H9 (cell line): ENCODE data around the gene IRF7. TPM values are rescaled to one million over a fixed set of nuclear protein-coding genes. Genes with fewer than 3 reads are reported as not detected.
A peak's percentile ranks its signal among the peaks of the same experiment; 100 is the strongest.

Experiments used
- DNase-seq: peaks from one replicate; pipeline ENCODE4 v3.0.0-alpha.2; 2017
- H2AFZ ChIP-seq: one replicate; pipeline ENCODE4 v1.6.1; 2013; ENCODE audit warnings: mild to moderate bottlenecking, low read length, control low read depth, moderate library complexity
- H2AK5ac ChIP-seq: 2 replicates; pipeline ENCODE4 v1.6.1; 2013; ENCODE audit warnings: low read length, control low read depth, mixed read lengths; ENCODE audit not compliant: insufficient read length
- H2BK120ac ChIP-seq: one replicate; pipeline ENCODE4 v1.6.1; 2013; ENCODE audit warnings: low read depth, mild to moderate bottlenecking, low read length, control low read depth, inconsistent platforms; ENCODE audit not compliant: poor library complexity, severe bottlenecking
- H2BK12ac ChIP-seq: 2 replicates; pipeline ENCODE4 v1.6.1; 2013; ENCODE audit warnings: low read length, control low read depth, mixed read lengths, low read depth; ENCODE audit not compliant: insufficient read length
- H2BK15ac ChIP-seq: 2 replicates; pipeline ENCODE4 v1.6.1; 2013; ENCODE audit warnings: low read depth, low read length, control low read depth
- H2BK20ac ChIP-seq: one replicate; pipeline ENCODE4 v1.6.1; 2013; ENCODE audit warnings: low read depth, mild to moderate bottlenecking, low read length, control low read depth, inconsistent platforms; ENCODE audit not compliant: poor library complexity, severe bottlenecking
- H2BK5ac ChIP-seq: 2 replicates; pipeline ENCODE4 v1.6.1; 2013; ENCODE audit warnings: low read length, control low read depth, mixed read lengths; ENCODE audit not compliant: insufficient read length
- H3K14ac ChIP-seq: 2 replicates; pipeline ENCODE4 v1.6.1; 2013; ENCODE audit warnings: low read length, control low read depth; ENCODE audit not compliant: insufficient read depth
- H3K18ac ChIP-seq: 2 replicates; pipeline ENCODE4 v1.6.1; 2013; ENCODE audit warnings: low read depth, mild to moderate bottlenecking, mixed read lengths, low read length, control low read depth; ENCODE audit not compliant: insufficient read length
- H3K23ac ChIP-seq: 2 replicates; pipeline ENCODE4 v1.6.1; 2013; ENCODE audit warnings: low read length, control low read depth, mixed read lengths, low read depth; ENCODE audit not compliant: insufficient read length
- H3K23me2 ChIP-seq: 2 replicates; pipeline ENCODE4 v1.6.1; 2013; ENCODE audit warnings: low read depth, mild to moderate bottlenecking, mixed read lengths, low read length, control low read depth; ENCODE audit not compliant: insufficient read length, poor library complexity, severe bottlenecking
- H3K27ac ChIP-seq: 2 replicates; pipeline ENCODE4 v1.5.1; 2013; ENCODE audit warnings: low read length, control low read depth, mixed read lengths, low read depth; ENCODE audit not compliant: insufficient read length
- H3K27me3 ChIP-seq: 2 replicates; pipeline ENCODE4 v1.6.1; 2013; ENCODE audit warnings: low read length, control low read depth, inconsistent platforms; ENCODE audit not compliant: insufficient read depth
- H3K4ac ChIP-seq: 2 replicates; pipeline ENCODE4 v1.6.1; 2013; ENCODE audit warnings: low read depth, mild to moderate bottlenecking, control low read depth, inconsistent platforms, low read length, moderate library complexity
- H3K4me1 ChIP-seq: 2 replicates; pipeline ENCODE4 v1.6.1; 2013; ENCODE audit warnings: low read length, control low read depth, inconsistent platforms; ENCODE audit not compliant: insufficient read depth
- H3K4me2 ChIP-seq: 2 replicates; pipeline ENCODE4 v1.6.1; 2013; ENCODE audit warnings: low read length, control low read depth, mixed read lengths; ENCODE audit not compliant: insufficient read length, insufficient read depth
- H3K56ac ChIP-seq: 2 replicates; pipeline ENCODE4 v1.6.1; 2013; ENCODE audit warnings: low read depth, mild to moderate bottlenecking, mixed read lengths, low read length, control low read depth; ENCODE audit not compliant: insufficient read length
- H3K79me1 ChIP-seq: 2 replicates; pipeline ENCODE4 v1.6.1; 2013; ENCODE audit warnings: low read depth, mild to moderate bottlenecking, moderate library complexity, low read length, control low read depth, inconsistent platforms; ENCODE audit not compliant: insufficient read depth, poor library complexity, severe bottlenecking
- H3K79me2 ChIP-seq: 2 replicates; pipeline ENCODE4 v1.6.1; 2013; ENCODE audit warnings: low read length, control low read depth, inconsistent platforms; ENCODE audit not compliant: insufficient read depth
- H3K9ac ChIP-seq: 2 replicates; pipeline ENCODE4 v1.6.1; 2013; ENCODE audit warnings: low read length, control low read depth, mixed read lengths; ENCODE audit not compliant: insufficient read length; ENCODE audit errors: extremely low read depth
- H3K9me3 ChIP-seq: one replicate; pipeline ENCODE4 v1.6.1; 2013; ENCODE audit warnings: low read depth, low read length, inconsistent platforms; ENCODE audit not compliant: control insufficient read depth
- H3T11ph ChIP-seq: one replicate; pipeline ENCODE4 v1.6.1; 2013; ENCODE audit warnings: mild to moderate bottlenecking, low read length, control low read depth, inconsistent platforms
- H4K20me1 ChIP-seq: one replicate; pipeline ENCODE4 v1.6.1; 2013; ENCODE audit not compliant: control insufficient read depth, insufficient read length, insufficient read depth
- H4K5ac ChIP-seq: 2 replicates; pipeline ENCODE4 v1.6.1; 2013; ENCODE audit warnings: low read depth, mild to moderate bottlenecking, mixed read lengths, low read length, control low read depth; ENCODE audit not compliant: insufficient read length
- H4K8ac ChIP-seq: replicated peaks from 2 replicates; pipeline ENCODE4 v1.6.1; 2013; ENCODE audit warnings: low read length, control low read depth, mixed read lengths, low read depth; ENCODE audit not compliant: insufficient read length
- H4K91ac ChIP-seq: 2 replicates; pipeline ENCODE4 v1.6.1; 2013; ENCODE audit warnings: low read depth, mild to moderate bottlenecking, moderate library complexity, mixed read lengths, low read length, control low read depth; ENCODE audit not compliant: insufficient read length
- H3K27ac Mint-ChIP-seq, 3 experiments: 2 replicates in 2 of 3; 3 replicates in 1 of 3; pipeline ENCODE4 v1.8.0; 2020 to 2021; ENCODE audit warnings: mixed read lengths in 3 of 3, mild to moderate bottlenecking in 1 of 3, moderate library complexity in 1 of 3
- H3K27me3 Mint-ChIP-seq: 2 replicates; pipeline ENCODE4 v1.8.0; 2021; ENCODE audit warnings: low read depth, mild to moderate bottlenecking, moderate library complexity, mixed read lengths
- H3K36me3 Mint-ChIP-seq, 3 experiments: 2 replicates in 2 of 3; 3 replicates in 1 of 3; pipeline ENCODE4 v1.8.0; 2020 to 2021; ENCODE audit warnings: low read depth in 3 of 3, mixed read lengths in 3 of 3; ENCODE audit not compliant: insufficient read depth in 1 of 3
- H3K4me1 Mint-ChIP-seq, 2 experiments: 2 replicates each; pipeline ENCODE4 v1.8.0; 2020; ENCODE audit warnings: mixed read lengths in 2 of 2
- H3K4me3 Mint-ChIP-seq, 2 experiments: 2 replicates in 1 of 2; 3 replicates in 1 of 2; pipeline ENCODE4 v1.8.0; 2020 to 2021; ENCODE audit warnings: mild to moderate bottlenecking in 2 of 2, mixed read lengths in 2 of 2, moderate library complexity in 1 of 2
- H3K9me3 Mint-ChIP-seq, 2 experiments: 2 replicates in 1 of 2; 3 replicates in 1 of 2; pipeline ENCODE4 v1.8.0; 2020; ENCODE audit warnings: mild to moderate bottlenecking in 2 of 2, mixed read lengths in 2 of 2, moderate library complexity in 1 of 2
- CTCF ChIP-seq: fragments of 200-600 bp; sonication (generic); conservative IDR thresholded peaks from 3 replicates; pipeline ENCODE4 v1.8.0; 2021; ENCODE audit warnings: antibody characterized with exemption, mild to moderate bottlenecking
- WGBS: extraction: QIAGEN DNeasy Blood & Tissue Kit; methylation state at CpG from one replicate; pipeline ENCODE4 v1.1.7; 2013; ENCODE audit warnings: missing lambda C conversion rate, low lambda C conversion rate, mixed read lengths; ENCODE audit not compliant: insufficient read length; ENCODE audit errors: extremely low coverage; 5-methylcytosine and 5-hydroxymethylcytosine counted together
- total RNA-seq: library from RNA; stranded (reverse); gene quantifications from 2 replicates; pipeline ENCODE4 v1.2.1, GENCODE V29; 2021

IRF7 gene
- total RNA-seq, 1 experiment from 2014 or later, result 9.8 TPM

- H2AK5ac ChIP-seq, result no peak overlapping the region
- H3K4ac ChIP-seq, result no peak overlapping the region
- no peaks in the 10 kb centered on the region for H3K4me1 ChIP-seq
- no peak for TF ChIP-seq CTCF
- H3K36me3 Mint-ChIP-seq, result peaks cover 7 to 34% (median 31%) of the 10 kb centered on the region in 3 experiments; a peak in 6 of 7 replicates
- H3K23ac ChIP-seq, result no peak overlapping the region
- no peaks in the 10 kb centered on the region for H3K27me3 Mint-ChIP-seq
- no peaks in the 10 kb centered on the region for H3K9me3 Mint-ChIP-seq
- WGBS, result no CpG with 5 or more reads among the region's 36 CpGs
- DNase-seq, result peak; percentile 90
- H2AFZ ChIP-seq, result no peak overlapping the region
- H3K4me3 Mint-ChIP-seq, result no peak overlapping the region
- H3K4me1 Mint-ChIP-seq, result peaks cover 4 to 6% of the 10 kb centered on the region in 2 experiments; a peak in 3 of 4 replicates
- H4K20me1 ChIP-seq, result no peaks in the 10 kb centered on the region
- H2BK20ac ChIP-seq, result no peak overlapping the region
- peaks cover 4% of the 10 kb centered on the region for H3K23me2 ChIP-seq
- H4K8ac ChIP-seq, result no peak overlapping the region
- H3T11ph ChIP-seq, result no peak overlapping the region
- no peaks in the 10 kb centered on the region for H3K79me2 ChIP-seq
- no peak overlapping the region for H3K14ac ChIP-seq
- H3K18ac ChIP-seq, result no peak overlapping the region
- no peaks in the 10 kb centered on the region for H3K79me1 ChIP-seq
- H2BK12ac ChIP-seq, result no peak overlapping the region
- no peak overlapping the region for H4K5ac ChIP-seq
- no peak overlapping the region for H4K91ac ChIP-seq
- no peak overlapping the region for H2BK120ac ChIP-seq
- H3K27ac ChIP-seq, result no peak overlapping the region
- H2BK5ac ChIP-seq, result no peak overlapping the region
- H3K4me2 ChIP-seq, result no peak overlapping the region
- peak overlapping the region in 1 of 3 experiments; percentile 85; a peak in 1 of 7 replicates for H3K27ac Mint-ChIP-seq
- H2BK15ac ChIP-seq, result no peak overlapping the region
- no peak overlapping the region for H3K56ac ChIP-seq
- H3K9me3 ChIP-seq, result no peaks in the 10 kb centered on the region
- H3K9ac ChIP-seq, result no peak overlapping the region
- no peaks in the 10 kb centered on the region for H3K27me3 ChIP-seq
These were observed 2.3 kb downstream of the IRF7 start for GRCh38 chr11:613369-613968.
